LNCaP clone FGC (cell line): ENCODE data around the gene OR2B6.

Source experiments
- DNase-seq: peaks from one replicate; pipeline ENCODE4 v3.0.0-alpha.2; 2011; ENCODE audit warnings: low read depth
- H3K4me3 ChIP-seq: 2 replicates; pipeline ENCODE4 v1.5.1; 2011; ENCODE audit warnings: mild to moderate bottlenecking, low read depth, low read length, control low read depth
- CTCF ChIP-seq: IDR thresholded peaks from 2 replicates; pipeline ENCODE4 v1.5.1; 2012; ENCODE audit warnings: mild to moderate bottlenecking; ENCODE audit not compliant: control insufficient read depth, insufficient read depth; ENCODE audit errors: extremely low read depth

The OR2B6 gene

GRCh38 chr6:27966816-27967426, 9.9 kb downstream of the OR2B6 start:
- no peak for DNase-seq
- no peak for TF ChIP-seq CTCF
- no peak overlapping the region for H3K4me3 ChIP-seq

DNA sequence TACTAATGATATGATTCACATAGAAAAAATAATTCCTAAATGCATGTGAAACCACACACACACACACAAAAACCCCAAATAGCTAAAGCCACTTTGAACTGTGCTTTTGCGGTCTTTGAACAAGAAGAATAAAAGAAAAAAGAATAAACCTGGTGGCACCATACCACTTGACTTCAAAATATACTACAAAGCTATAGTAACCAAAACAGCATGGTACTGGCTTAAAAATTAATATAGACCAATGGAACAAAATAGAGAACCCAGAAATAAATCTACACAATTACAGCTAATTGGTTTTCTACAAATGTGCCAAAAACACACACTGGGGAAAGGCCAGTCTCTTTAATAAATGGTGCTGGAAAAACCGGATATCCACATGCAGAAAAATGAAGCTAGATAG, 13.4 kb downstream of the OR2B6 start:
- TF ChIP-seq CTCF = no peak
- no peak overlapping the region for H3K4me3 ChIP-seq
- no peak for DNase-seq

GRCh38 chr6:27972750-27973149, 15.7 kb downstream of the OR2B6 start:
- no peak for TF ChIP-seq CTCF
- H3K4me3 ChIP-seq = no peak overlapping the region
- DNase-seq = no peak

DNA sequence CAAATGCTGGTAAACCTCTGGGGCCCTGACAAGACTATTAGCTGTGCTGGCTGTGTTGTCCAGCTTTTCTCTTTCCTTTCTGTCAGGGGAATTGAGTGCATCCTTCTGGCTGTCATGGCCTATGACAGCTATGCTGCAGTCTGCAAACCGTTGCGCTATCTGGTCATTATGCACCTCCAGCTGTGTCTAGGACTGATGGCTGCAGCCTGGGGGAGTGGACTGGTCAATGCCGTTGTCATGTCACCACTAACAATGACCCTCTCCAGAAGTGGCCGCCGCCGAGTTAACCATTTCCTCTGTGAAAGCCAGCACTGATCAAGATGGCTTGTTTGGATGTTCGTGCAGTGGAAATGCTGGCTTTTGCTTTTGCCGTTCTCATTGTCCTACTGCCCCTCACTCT, 20.3 kb downstream of the OR2B6 start:
- DNase-seq = no peak
- no peak for TF ChIP-seq CTCF
- no peak overlapping the region for H3K4me3 ChIP-seq

DNA sequence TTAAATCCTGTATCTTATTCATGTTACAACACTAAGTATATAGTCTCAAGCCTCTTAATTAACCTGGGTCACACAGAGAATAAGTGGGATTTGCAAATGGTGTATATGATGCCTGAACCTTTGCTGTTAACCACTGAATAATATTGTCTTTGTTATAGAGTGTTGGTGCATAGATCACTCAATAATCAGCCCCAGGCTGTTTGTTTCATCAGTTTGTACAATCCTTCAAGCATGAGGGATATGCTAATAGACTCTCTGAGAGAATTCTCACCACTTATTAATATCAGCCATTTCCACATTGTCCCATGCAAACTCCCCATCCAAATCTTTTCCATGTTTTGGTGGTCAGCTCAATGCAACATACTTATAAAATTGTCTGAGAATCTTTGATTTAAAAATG, 21.7 kb downstream of the OR2B6 start:
- no peak for TF ChIP-seq CTCF
- H3K4me3 ChIP-seq = no peak overlapping the region
- DNase-seq = no peak

DNA sequence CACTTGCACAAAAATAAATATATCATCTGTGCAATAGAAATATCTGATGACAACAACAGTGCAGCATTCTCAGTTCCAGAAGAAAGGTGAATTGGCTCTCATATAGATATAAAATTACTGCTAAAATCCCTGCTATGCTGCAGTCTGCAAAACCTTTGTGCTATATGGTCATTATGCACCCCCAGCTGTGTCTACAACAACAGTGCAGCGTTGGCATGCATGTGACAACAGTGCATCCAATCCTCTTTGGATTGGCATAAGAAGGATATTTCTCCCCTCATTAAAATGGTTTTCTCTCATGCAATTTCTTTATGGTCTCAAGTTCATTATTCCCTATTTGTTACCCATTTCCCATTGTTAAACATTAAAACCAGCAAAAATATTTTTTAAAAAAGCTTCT, 23.1 kb downstream of the OR2B6 start:
- TF ChIP-seq CTCF = no peak
- DNase-seq = no peak
- H3K4me3 ChIP-seq = no peak overlapping the region

GRCh38 chr6:27986928-27987725, 30.1 kb downstream of the OR2B6 start:
- H3K4me3 ChIP-seq = no peak overlapping the region
- TF ChIP-seq CTCF = no peak
- no peak for DNase-seq
